ENCODE data around the gene RND2.
"Not testable (repeated sequence)": the region's sequence is repeated elsewhere in the genome, so short reads cannot be mapped to it uniquely, and the experiment has no call there.

Gene RND2

GRCh38 chr17:43024407-43025289, at the start of gene RND2:
Gene RND2, plus strand, starts transcription at chr17:43025231. Its CDS starts 117 bp downstream, at chr17:43025348.
- peak in 57 of 58 donors; percentile 12 to 93 (median 80) for DNase-seq

- DNase-seq: no peak
Measured at GRCh38 chr17:42975265-42975664, 49.8 kb upstream of the RND2 start.

- not testable (repeated sequence) for DNase-seq
Measured at GRCh38 chr17:42975701-42976100, 49.3 kb upstream of the RND2 start.

GRCh38 chr17:42979511-42980273, 45.3 kb upstream of the RND2 start, which contains the start of gene PTGES3L:
Gene PTGES3L, minus strand, starts transcription at chr17:42980080. Its CDS starts 27 bp downstream, at chr17:42980053.
- peak in 33 of 58 donors; percentile 7 to 54 (median 30) for DNase-seq

- DNase-seq: peak in 57 of 58 donors; percentile 15 to 92 (median 76)
Measured at GRCh38 chr17:42980274-42980765, 44.7 kb upstream of the RND2 start, which contains the start of gene RUNDC1. Gene RUNDC1, plus strand, starts transcription at chr17:42980565. Its CDS starts 12 bp downstream, at chr17:42980577.

- peak in 43 of 58 donors; percentile 7 to 61 (median 28) for DNase-seq
Measured at GRCh38 chr17:42980766-42981397, 44.1 kb upstream of the RND2 start.

GRCh38 chr17:42982266-42982665, 42.8 kb upstream of the RND2 start:
- no peak for DNase-seq

- no peak for DNase-seq
Measured at GRCh38 chr17:42985225-42985624, 39.8 kb upstream of the RND2 start.

GRCh38 chr17:42989141-42989540, 35.9 kb upstream of the RND2 start:
- DNase-seq: no peak

- DNase-seq: no peak
Measured at GRCh38 chr17:42989726-42990652, 35.0 kb upstream of the RND2 start.

- DNase-seq: no peak
Measured at GRCh38 chr17:42991471-42991870, 33.6 kb upstream of the RND2 start.

GRCh38 chr17:42992872-42993271, 32.2 kb upstream of the RND2 start:
- DNase-seq: peak in 1 of 58 donors; percentile 35

GRCh38 chr17:42993913-42994312, 31.1 kb upstream of the RND2 start:
- not testable (repeated sequence) for DNase-seq

GRCh38 chr17:42997390-42997983, 27.5 kb upstream of the RND2 start:
- no peak for DNase-seq

- peak; percentile 84 to 100 (median 98) for DNase-seq
Measured at GRCh38 chr17:42997984-42998938, 26.8 kb upstream of the RND2 start, which contains the start of gene RPL27. Gene RPL27, plus strand, starts transcription at chr17:42998419. Its CDS starts 332 bp downstream, at chr17:42998751.

- DNase-seq: no peak
Measured at GRCh38 chr17:42999003-42999525, 26.0 kb upstream of the RND2 start.

GRCh38 chr17:43000894-43001293, 24.1 kb upstream of the RND2 start:
- not testable (repeated sequence) for DNase-seq

Data from anterior cingulate cortex (tissue), 58 donors.